Nephron (organoid): ENCODE measurements around the gene FAM167B.

ENCODE experiments used
- H3K27ac Mint-ChIP-seq, 3 experiments: 2 replicates each; pipeline ENCODE4 v1.8.0; 2020; ENCODE audit warnings: mixed read lengths in 3 of 3, mild to moderate bottlenecking in 2 of 3, moderate library complexity in 1 of 3
- H3K27me3 Mint-ChIP-seq: 2 replicates; pipeline ENCODE4 v1.8.0; 2021; ENCODE audit warnings: low read depth, mild to moderate bottlenecking, moderate library complexity, mixed read lengths
- H3K36me3 Mint-ChIP-seq: 2 replicates; pipeline ENCODE4 v1.8.0; 2020; ENCODE audit warnings: low read depth, mixed read lengths
- H3K4me1 Mint-ChIP-seq: 2 replicates; pipeline ENCODE4 v1.8.0; 2020; ENCODE audit warnings: mixed read lengths
- H3K4me3 Mint-ChIP-seq, 3 experiments: 2 replicates each; pipeline ENCODE4 v1.8.0; 2020; ENCODE audit warnings: mild to moderate bottlenecking in 3 of 3, mixed read lengths in 3 of 3, moderate library complexity in 2 of 3
- H3K9me3 Mint-ChIP-seq: 2 replicates; pipeline ENCODE4 v1.8.0; 2020; ENCODE audit warnings: mixed read lengths
- TF ChIP-seq, protein P1 (sequence below), 3 experiments: fragments of 200-600 bp; sonication (generic); IDR thresholded peaks; one replicate each; pipeline ENCODE4 v1.5.0; 2021; ENCODE audit warnings: antibody characterized with exemption in 3 of 3; ENCODE audit not compliant: unreplicated experiment in 3 of 3

The FAM167B gene

GRCh38 chr1:32200226-32201010 is 46.6 kb upstream of the FAM167B start, which contains the start of gene CCDC28B:
Gene CCDC28B, plus strand, starts transcription at chr1:32200595. Its CDS starts 1,341 bp downstream, at chr1:32201936.
- Mint-ChIP-seq H3K9me3 (no peaks in the 10 kb centered on the region), H3K4me3 (peak within 1 kb of the TSS; percentile 85 to 93 (median 86)), H3K4me1 (peaks cover 41% of the 10 kb centered on the region), H3K27me3 (no peaks in the 10 kb centered on the region), H3K27ac (peak within 1 kb of the TSS; percentile 97 to 98 (median 98)), H3K36me3 (peaks cover 11% of the 10 kb centered on the region)
- TF ChIP-seq, protein P1, sequence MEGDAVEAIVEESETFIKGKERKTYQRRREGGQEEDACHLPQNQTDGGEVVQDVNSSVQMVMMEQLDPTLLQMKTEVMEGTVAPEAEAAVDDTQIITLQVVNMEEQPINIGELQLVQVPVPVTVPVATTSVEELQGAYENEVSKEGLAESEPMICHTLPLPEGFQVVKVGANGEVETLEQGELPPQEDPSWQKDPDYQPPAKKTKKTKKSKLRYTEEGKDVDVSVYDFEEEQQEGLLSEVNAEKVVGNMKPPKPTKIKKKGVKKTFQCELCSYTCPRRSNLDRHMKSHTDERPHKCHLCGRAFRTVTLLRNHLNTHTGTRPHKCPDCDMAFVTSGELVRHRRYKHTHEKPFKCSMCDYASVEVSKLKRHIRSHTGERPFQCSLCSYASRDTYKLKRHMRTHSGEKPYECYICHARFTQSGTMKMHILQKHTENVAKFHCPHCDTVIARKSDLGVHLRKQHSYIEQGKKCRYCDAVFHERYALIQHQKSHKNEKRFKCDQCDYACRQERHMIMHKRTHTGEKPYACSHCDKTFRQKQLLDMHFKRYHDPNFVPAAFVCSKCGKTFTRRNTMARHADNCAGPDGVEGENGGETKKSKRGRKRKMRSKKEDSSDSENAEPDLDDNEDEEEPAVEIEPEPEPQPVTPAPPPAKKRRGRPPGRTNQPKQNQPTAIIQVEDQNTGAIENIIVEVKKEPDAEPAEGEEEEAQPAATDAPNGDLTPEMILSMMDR (IDR thresholded peaks at IDR 0.05; ENCODE audit: unreplicated experiment in 3 of 3), result no peak

DNA sequence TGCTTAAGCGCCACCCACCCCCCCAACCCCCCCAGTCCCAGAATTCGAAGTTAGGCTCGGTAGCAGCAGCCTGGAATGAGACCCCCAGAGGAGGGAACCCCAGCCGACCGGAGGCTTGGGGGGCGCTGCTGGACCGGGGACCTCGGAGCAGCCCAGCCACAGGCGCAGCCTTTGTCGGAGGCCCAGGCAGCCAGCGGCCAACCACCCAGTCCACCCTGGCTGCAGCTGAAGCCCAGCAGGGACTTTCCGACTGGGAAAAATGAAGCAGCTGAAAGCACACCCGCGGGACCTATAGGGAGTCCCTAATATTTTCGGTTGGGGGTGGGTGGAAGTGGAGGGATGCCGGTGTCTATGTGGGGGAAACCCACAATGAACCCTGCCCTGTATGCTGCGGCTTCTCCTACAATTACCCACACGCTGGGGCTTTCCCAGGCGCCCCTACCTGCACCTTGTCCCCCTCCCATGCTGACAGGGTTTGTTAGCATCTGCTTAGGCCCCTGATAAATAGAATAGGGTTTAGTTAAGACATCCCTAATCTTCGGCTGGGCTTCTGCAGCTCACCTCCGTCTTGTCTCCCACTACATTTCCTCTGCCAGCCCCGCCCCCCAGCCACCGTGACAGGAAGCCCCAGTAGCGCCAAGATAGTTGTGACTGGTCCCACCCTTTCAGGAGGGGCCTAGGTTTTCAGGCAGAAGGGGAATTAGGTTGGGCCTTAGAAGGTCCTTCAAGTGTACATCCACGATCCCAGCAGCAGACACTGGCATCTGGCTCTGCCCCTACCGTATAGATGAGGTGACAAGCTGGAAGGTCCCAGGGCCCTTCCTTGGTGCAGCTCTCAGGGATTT is 45.8 kb upstream of the FAM167B start:
- H3K36me3 Mint-ChIP-seq, result peaks cover 9% of the 10 kb centered on the region
- H3K4me1 Mint-ChIP-seq, result peaks cover 45% of the 10 kb centered on the region
- H3K4me3 Mint-ChIP-seq, result peak overlapping the region; percentile 85 to 93 (median 86)
- H3K27ac Mint-ChIP-seq, result peak overlapping the region; percentile 97 to 98 (median 98)
- TF ChIP-seq, protein P1 (IDR thresholded peaks at IDR 0.05; ENCODE audit: unreplicated experiment in 3 of 3), result no peak
- H3K9me3 Mint-ChIP-seq, result no peaks in the 10 kb centered on the region
- H3K27me3 Mint-ChIP-seq, result no peaks in the 10 kb centered on the region

DNA sequence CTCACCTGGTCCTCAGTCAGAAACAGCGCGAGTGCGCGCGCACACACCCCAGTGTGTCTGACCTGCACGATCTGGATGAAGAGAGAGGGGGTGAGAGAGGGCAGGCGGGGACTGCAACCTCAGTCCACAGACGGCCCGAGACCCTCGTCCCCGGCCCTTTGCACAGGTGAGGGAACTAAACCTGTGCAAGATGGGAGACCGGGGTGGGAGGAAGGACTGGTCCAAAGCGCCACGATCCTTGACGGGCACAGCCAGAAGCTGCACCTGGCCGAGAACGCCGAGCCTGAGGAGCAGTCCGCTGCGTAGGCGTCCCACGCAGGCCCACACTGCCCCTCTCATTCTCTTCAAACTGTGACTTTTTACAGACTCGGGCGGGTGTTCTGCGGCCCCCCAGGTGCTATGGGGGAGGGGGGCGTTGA is 42.1 kb upstream of the FAM167B start:
- TF ChIP-seq, protein P1 (IDR thresholded peaks at IDR 0.05; ENCODE audit: unreplicated experiment in 3 of 3), result no peak
- Mint-ChIP-seq H3K4me3 (peak overlapping the region; percentile 92 to 95 (median 94)), H3K9me3 (no peaks in the 10 kb centered on the region), H3K4me1 (peaks cover 31% of the 10 kb centered on the region), H3K27me3 (no peaks in the 10 kb centered on the region), H3K36me3 (no peaks in the 10 kb centered on the region), H3K27ac (peak overlapping the region; percentile 44 to 82 (median 51))

DNA sequence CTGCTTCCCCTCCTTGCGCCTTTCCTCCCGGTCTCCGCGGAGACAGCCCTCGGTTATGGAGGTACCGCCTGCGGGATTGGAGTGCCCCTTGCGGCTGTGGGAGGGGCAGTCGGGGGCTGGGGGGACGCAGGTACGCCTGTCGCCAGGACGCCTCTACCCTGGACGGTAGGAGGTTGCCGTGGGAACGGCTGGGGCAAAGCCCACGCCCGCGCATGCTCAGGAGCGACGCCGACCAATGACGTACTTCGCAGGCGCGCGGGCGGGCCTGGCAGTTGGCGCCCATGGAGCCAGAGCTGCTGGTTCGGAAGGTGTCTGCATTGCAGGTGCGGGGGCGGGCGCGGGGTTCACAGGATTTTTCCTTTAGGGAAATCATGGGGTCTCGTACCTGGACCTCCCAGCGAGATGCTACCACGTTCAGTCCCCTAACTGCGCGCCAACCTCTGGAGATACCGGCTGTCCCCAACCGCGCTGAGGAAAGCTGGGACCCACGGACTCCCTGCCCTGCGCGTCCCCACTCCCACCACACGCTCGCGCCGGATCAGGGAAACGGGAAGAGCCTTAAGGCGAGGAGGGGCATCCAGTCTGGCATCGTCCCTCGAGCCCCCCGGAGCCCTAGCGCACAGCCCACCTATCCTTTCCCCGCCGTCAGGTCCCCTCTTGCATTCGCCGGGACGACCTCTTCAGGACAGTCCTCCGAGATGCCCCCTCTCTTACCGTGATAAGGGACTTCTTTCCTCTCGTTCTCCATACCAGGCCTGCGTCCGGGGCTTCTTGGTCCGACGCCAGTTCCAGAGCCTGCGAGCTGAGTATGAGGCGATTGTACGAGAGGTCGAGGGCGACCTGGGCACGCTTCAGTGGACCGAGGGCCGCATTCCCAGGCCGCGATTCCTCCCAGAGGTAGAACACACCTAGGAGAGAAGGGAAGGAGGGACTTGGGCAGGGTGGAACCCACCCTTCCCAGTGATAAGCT is 41.3 kb upstream of the FAM167B start, which contains the start of gene IQCC:
IQCC (plus strand) TSS at position 271 of the 970 bp plus-strand sequence; CDS start at position 282, 11 bp downstream.
- Mint-ChIP-seq H3K27ac (peak within 1 kb of the TSS; percentile 51 to 82 (median 80)), H3K9me3 (no peaks in the 10 kb centered on the region), H3K4me1 (peaks cover 26% of the 10 kb centered on the region), H3K36me3 (no peaks in the 10 kb centered on the region), H3K4me3 (peak within 1 kb of the TSS; percentile 92 to 95 (median 94)), H3K27me3 (no peaks in the 10 kb centered on the region)
- TF ChIP-seq, protein P1 (IDR thresholded peaks at IDR 0.05; ENCODE audit: unreplicated experiment in 3 of 3), result no peak

- Mint-ChIP-seq H3K27ac (peak overlapping the region in 1 of 3 experiments; percentile 48), H3K4me1 (peaks cover 11% of the 10 kb centered on the region), H3K27me3 (no peaks in the 10 kb centered on the region), H3K4me3 (peak overlapping the region in 2 of 3 experiments; percentile 32 to 40), H3K36me3 (no peaks in the 10 kb centered on the region), H3K9me3 (no peaks in the 10 kb centered on the region)
- TF ChIP-seq, protein P1 (IDR thresholded peaks at IDR 0.05; ENCODE audit: unreplicated experiment in 3 of 3), result no peak
Measured at GRCh38 chr1:32208469-32208868, 38.6 kb upstream of the FAM167B start.
